HG03135 (cell line): ENCODE results near the gene MTTP.

Experiments used
- ATAC-seq: cut with Tn5 transposase; IDR thresholded peaks from one replicate; pipeline ENCODE4 v1.9.1; 2021; ENCODE audit warnings: mild to moderate bottlenecking, moderate library complexity; ENCODE audit not compliant: unreplicated experiment

MTTP gene

DNA sequence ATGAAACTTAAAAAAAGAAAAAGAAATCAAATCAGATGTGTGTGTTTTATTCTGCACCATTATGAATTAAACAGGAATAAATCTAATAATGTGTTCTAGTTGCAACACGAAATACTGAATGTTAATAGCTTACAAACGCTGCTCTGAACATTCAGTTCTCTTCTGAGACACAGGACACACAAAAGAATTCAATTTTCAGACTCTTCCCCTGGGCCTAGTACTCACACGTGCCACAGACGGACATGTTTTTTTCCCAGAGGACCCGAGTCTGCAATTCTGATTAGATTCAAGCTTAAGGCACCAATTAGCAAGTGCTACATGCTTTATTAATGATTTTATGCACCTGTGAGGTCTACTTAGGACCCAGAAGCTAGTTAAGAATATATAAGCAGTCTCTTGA is 62.5 kb downstream of the MTTP start:
- ATAC-seq = no peak

DNA sequence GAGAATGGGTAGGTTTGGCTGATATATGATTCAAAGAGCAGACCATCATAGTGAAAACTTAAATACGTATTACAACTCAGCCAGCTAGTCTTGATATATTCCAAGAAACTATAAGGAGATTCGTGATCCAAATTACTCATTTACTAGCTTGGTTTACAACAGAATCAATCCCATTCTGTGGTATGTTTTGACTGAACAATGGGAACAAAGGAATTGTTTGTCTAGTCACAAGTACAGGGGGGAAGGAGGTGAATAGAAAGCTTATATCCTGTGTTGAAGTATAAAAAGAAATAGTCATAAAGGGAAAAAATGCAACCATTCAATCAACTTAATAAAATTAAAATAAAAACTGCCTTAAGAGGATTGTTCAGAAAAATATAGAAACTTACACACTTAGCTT is 66.1 kb downstream of the MTTP start:
- no peak for ATAC-seq

DNA sequence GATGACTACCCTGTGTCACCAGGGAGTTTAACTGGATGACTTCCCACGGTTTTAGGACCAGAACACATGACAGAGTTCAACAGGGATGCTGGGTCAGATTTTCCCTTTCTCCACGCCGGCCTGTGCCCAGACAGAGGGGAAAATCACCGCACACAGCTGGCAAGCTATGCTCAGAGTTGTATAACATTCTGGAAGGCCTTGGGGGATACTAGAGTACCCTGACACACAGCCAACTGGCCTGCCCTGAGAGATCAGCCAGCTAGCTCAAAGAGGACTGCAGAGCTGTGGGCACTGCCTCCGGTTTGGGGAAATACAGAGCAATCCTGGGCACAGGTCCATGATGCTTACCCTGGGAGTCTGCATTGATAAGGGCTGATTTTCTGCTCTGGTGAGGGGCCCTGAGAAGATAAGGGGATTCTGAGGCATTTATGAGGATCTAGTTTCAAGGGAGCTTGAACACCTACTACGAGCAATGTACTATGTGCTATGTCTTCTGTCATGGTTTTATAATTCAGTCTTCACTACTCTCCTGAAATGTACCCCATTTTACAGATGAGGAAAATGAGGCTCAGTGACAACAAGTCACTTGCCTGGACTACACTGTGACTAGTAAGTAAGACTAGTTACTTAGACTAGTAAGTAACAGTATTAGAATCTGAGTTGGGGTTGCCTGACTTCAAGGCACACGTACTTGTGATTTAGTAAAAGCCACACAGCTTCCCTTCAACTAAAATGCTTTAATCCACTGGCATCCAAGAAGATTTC is 68.3 kb downstream of the MTTP start:
- no peak for ATAC-seq

DNA sequence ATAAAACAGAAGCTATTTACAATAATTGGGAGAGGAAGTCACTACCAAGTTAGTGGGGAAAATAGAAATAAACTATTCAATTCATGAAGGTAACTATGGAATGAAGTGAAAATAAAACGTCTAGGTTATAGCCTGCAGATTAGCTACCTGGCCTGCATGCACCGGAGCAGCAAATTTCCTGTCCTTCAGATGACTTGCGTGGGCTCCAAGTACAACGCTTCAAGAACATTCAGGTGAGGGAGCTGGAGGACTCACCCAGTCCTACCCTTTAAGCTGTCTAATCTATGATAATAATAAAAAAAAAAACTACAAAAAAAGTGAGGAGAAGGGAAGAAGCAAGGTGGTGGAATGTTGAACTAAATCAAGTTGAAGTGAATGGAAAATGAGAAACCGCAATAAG is 69.8 kb downstream of the MTTP start:
- ATAC-seq = no peak

DNA sequence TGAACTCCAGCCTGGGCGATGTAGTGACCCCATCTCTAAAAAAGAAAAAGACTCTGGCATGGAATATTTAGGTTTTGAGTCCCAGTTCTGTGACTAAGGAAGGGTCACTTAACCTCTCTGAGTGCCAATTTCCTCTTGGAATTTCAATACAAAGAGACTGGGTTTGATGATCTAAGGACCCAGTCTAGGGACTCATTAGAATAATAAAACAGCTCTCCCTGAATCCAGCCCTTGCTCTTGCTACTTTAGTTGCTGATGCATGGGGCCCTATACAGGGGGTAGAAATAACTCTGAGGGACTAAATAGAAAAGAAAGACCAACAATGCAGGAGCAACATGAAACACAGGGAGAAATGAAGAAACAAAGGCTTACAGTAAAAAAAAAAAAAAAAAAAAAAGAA is 70.4 kb downstream of the MTTP start:
- ATAC-seq = no peak

DNA sequence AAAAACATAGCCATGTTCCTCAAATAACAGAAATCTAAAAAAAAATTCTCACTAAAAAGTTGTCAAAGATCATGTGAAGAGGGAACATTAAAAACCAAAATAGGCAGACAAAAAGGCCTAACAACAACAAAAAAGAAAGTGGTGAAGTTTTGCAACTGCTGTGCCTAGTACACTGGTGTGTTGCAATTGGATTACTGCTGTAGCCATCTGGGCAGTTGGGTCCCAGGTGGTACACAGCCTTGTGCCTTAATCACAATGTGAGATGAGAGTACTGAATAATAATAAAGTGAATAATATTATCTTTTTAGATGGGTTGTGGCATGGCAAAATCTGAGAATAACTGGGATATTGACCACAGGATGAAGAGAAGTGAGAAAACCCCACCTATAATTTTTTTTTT is 71.0 kb downstream of the MTTP start:
- no peak for ATAC-seq

DNA sequence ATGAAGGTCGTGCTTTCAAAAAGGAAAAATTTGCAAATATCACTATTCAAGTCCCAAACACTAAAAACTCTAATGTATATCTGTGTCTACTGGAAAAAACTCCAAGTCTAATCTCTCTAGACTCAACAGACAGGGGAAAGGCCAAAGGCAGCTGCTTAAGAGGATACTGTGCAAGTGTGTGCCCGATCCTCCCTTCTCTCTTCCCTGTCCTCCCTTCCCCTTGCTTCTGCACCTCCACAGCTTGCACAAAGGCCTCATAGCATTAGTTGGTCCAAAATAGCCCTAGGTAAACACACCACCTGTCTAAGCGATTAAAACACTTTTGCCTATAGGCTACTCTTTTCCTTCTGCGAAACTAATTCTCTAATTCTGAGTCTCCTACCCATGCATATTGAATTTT is 72.4 kb downstream of the MTTP start:
- no peak for ATAC-seq

DNA sequence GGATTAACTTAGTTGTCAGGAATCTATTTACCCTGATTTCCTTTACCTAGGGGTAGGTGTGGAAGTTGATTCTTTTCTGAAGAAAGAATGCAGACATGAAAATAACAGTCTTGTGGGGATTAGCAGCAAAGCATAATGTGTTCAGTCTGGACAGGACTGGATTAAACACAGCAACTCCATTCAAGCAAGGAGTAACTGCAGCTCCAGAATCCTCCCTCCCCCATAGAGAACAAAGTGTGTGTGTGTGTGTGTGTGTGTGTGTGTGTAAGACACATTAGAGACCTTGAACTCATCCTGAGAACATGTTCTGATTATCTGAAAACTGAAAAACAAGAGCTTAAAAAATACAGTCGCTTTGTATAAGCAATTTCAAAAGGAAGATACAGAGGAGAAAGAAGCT is 73.7 kb downstream of the MTTP start:
- ATAC-seq = no peak

DNA sequence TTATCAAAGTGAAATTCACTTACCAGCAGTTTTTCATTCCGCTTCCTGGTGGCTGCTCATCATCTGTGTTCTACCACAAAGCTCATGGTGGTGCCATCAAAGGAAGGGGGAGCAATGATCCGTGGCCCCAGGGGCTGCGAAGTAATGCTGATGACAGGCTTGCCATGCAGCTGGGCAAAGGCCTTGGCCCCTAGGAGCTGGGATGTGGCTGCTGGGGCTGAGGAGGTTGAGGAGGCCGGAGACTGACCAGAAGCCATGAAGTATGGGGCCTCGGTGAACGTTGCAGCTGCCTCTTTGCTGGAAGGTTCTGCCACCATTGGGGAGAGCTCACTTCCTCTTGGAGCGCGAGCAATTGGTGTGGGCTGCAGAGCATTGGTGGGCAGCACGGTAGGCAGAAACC is 74.6 kb downstream of the MTTP start:
- no peak for ATAC-seq

DNA sequence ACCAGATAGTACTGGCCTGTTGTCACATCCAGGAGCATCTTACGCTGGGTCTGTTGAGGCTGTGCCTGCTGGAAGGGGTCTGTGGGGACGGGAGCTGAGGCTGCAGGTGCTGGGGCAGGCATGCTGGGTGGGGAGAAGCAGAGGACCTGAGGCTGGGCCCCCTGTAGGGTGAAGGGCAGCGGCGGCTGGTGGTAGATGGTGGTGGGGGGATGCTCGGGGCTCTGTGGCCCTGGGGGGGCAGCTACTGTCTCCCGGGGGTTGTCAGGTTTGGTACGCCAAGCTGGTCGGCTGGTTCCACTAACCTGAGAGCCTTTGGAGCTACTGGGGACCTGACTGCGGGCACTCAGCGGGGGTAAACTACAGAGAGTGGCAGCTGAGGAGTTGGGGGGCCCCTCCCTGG is 75.2 kb downstream of the MTTP start:
- ATAC-seq = no peak

DNA sequence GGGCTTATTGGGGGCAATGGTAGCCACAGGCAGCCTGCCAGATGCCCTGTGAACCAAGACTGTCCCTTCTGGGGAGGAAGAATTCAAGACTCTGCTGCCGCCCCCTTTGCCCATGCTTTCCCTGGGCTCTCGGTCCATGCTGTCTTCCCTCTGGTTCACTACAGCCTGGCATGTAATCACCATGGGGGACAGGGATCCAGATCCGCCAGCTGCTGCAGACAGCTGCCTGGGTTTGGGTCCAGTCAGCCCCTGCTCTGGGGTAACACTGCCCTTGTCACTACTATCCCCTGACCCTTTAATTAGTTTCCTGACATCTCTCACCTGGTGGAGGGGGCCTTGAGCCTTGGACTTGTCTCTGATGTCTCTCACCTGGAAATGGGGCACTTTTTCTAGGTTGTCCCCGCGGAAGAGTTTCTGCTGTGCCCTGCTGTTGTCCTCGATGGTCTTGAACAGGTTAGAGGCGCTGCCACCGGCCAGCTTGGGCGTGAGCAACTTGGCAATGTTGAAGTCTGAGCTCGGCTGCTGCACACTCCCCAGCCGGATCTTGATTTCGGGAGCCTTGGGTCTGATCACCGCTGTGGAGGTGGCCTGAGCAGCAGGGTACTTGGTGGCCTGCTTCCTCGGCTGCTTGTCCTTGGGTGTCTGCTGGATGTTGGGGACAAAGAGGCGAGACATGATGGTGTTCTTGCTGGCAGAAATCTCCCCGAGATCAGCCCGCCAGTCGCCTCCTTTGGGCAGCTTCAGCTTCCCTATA is 76.6 kb downstream of the MTTP start:
- ATAC-seq = no peak

DNA sequence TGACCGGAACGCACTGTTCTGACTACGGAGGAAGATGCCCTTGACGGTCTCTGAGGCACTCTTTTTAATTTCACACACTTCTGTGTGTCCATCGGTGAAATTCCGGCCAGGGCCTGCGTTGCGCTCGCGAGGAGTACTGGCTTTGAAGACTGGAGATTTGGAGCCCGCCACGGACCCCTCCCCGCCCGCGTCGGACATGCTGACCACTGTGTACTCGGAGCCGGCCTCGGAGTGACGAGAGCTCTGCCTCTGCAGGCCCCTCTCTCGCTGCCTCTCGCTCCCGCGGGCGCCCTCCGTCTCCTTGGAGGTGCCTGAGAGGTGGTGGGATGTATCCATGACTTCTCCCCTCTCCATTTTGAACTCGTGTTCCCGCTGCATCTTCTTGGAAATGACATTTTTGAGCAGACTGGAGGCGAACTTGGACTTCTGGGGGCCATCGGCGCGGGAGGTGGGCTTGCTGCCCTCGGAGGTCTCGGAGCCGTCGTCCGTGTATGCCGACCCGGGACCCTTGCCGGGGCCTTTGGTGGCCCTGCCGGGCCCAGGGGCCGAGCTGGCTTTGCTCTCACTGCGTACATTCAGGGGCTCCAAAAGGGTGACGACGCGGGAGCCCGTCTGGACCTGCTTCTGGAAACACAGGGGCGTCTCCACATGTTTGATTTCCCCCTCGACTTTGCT is 77.3 kb downstream of the MTTP start:
- ATAC-seq = no peak

DNA sequence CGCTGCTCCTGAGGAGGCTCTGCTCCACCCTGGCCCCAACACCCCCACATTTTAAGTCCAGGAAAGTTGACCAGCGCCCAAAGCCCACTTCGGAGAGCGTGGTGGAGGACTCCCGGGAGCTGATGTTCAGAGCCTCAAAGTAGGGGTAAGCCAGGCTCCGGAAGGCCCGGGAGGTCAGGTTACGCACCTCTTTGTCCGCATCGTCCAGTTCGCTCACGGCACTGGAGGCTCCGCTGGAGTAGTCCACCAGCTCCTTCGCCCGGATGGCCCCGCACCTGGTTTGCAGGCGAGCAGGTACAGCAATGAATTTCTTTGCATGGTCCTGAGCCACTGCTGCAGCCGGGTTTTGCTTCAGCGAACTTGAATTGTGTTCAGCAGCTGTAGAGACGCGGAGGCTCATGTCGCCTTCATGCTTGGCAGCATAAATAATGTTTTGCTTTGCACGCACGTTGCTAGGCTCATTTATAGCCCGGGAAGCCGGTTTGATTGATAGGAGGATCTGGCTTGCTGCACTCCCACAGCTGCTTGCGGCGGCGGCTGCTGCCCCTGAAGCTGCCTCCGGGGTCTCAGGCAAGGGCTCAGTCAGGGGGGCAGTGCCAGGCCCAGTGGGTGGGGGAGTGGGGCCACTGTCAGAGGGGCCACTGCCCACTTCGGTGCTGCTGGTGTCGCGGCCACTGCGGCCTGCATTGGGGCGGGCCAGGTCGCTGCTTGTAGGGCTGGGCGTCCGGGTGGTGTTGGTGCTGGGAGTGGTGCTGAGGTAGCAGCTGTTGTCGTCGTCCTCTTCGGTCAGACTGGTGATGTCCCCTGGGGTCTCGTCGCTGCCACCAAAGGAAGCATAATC is 78.2 kb downstream of the MTTP start:
- no peak for ATAC-seq

DNA sequence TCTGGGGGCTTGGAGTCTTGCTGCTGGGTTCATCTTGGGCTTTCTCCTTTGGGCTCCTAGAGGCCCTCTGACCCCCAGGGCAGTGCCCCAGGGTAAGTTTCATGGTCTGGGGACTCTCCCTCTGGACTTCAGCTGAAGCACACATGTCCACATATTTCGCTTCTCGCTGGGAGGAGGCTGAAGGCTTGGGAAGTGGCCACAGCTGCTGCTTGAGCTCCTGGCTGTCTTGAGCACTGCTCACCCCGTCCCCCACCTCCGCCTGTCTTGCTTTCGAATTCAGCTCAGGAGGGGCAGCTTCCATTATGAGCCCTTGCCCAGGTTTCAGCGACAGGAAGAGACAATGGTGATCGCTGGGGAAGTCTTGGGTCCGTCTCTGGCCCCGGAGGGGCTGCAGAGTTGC is 79.3 kb downstream of the MTTP start:
- ATAC-seq = no peak

DNA sequence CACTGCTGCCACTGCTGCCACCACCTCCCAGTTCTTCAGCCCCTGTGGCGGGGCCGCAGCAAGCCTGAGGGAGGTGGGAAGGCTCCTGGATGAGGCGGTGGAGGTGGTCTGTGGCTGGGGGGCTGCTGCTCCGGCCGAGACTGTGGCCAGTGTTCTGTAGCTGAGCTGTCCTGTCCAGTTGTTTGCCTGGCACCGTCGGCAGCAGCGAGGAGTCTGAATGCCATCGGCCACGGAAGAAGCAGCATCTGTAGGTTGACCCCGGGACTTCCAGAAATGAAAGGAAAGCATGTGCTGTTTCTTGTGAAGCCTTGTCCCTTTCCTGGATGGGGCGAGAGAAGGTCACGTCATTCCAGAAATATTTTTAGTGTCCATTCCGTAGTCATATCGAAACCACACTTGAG is 79.7 kb downstream of the MTTP start:
- ATAC-seq = no peak

DNA sequence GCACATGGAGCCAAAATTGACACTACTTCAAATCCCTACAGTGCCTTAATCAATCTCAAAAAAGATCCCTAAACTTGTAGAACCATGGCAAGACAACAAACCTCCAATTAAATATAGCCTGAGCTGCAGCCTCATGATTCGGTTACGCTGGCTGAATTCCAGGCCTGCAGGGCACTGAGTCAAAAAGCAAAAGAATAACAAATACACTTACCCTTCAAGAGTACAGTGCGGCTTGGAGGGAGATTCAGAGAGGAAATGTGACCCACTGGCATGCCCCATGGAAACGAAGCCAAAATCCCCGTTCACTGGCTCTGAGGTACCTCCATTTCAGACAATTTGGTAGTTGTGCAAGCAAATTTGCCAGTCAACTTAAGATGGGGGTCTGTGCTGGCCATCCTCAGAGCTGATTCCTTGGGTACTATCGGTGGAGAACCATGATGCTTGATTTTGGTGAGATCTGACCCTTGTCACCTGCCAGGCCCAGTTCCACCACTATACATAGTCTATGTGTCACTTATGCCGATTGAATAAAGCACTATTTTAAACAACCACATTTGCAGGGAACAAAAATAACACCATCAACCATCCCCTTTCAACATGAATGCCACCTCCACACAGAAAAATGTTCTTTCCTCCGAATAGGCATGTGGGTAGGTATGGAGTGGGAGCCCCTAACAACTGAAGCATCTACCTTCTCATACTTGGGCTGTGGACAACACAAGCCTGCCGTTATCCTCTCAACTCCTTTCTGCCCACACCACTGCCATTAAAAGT is 80.9 kb downstream of the MTTP start:
- ATAC-seq = no peak

DNA sequence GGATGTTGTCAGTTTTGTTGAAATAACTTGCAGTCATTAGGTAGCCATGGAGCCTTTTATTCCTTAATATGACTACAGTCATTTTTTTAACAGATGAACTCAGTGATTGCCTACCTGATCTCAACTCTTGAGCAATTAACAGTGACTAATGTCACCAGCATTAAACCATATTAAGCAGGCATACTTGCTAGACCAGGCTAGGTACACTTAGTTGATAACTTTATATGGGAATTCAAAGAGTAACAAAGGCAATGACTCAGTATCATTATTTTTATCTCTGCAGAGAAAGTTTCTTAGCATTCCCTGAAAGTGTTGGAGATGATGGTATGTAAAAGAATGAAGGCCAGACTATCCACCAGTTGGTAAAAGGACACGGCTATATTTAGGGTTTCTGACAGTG is 83.2 kb downstream of the MTTP start, which contains the start of gene C4orf54:
TSS of gene C4orf54 (minus strand) at position 31 of the 400 bp plus-strand sequence. CDS start 3,180 bp downstream, outside the sequence.
- no peak for ATAC-seq

DNA sequence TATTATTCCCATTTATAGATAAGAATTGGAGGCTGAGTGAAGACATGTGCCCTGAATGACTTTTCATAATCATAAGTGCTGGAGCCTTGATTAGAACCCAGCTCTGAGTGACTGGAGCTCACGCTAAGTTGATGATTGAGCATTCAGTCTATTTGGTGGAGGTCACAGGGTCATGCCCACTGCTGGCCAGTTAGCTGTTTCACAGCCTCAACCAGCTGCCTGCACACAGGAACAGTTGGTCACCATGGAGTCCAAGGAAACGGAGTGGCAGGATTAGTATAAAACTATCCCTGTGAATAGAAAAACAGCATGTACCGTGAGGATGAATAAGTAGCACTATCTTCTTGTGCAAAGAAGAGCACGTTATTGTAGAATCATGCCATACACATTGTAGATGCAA is 84.0 kb downstream of the MTTP start:
- ATAC-seq = no peak

DNA sequence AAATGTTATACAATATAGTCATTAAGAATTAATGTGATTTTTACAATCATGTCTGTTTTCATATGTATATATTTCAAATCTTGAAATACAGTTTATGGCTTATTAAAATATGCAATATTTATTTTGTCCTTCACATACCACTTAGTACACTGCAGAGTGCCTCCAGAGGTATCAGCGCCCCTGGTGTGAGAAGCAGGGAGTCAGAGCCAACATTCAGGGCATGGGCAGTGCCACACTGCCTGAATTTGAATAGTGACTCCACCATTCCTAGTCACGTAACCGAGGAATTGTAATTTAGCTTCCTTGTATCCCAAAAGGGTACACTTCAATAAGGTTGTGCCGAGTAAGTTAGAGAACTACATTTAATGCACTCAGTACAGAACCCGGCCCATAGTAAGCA is 87.3 kb downstream of the MTTP start:
- no peak for ATAC-seq

DNA sequence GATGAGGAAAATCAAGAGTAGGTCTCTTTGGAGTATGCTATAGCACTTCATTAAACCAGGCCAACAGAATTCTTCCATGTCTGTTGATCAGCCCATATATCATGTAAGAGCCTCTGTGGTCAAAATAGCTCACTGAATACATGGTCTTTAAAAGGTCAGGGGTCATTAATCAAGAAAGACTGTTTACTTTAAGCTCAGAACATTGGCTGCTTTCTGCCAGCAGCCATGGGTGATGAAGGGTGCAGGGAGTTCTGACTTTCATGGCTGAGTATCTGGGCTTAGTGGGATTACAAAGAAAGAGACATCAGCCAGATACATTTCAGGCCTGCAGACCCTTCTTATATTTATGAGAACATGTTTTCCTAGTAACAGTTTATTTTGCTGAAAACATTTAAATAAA is 90.1 kb downstream of the MTTP start:
- ATAC-seq = no peak
